Suprapubic skin (tissue), 4 donors: ENCODE data around the gene S100PBP.

Experiments
- EP300 ChIP-seq: sonication (generic); formaldehyde crosslinking; IDR thresholded peaks from one replicate; pipeline ENCODE4 v1.6.1; 2017; ENCODE audit warnings: antibody characterized with exemption
- POLR2A ChIP-seq, 2 donors: fragments of 450-650 bp; IDR thresholded peaks; one replicate each; pipeline ENCODE4 v1.6.1; 2017; ENCODE audit warnings: antibody characterized with exemption in 2 of 2, mild to moderate bottlenecking in 2 of 2, moderate library complexity in 2 of 2
- POLR2AphosphoS5 ChIP-seq, 3 donors: sonication (generic); formaldehyde crosslinking; IDR thresholded peaks; one replicate each; pipeline ENCODE4 v1.6.1; 2017; ENCODE audit warnings: antibody characterized with exemption in 3 of 3
- TF ChIP-seq, protein P1 (sequence below), 2 donors: fragments of 200-600 bp in 1 of 2; fragments of 450-650 bp in 1 of 2; sonication (generic) in 1 of 2; IDR thresholded peaks; one replicate each; pipeline ENCODE4 v1.5.1; 2016 to 2019; ENCODE audit warnings: antibody characterized with exemption in 2 of 2, mild to moderate bottlenecking in 1 of 2, moderate library complexity in 1 of 2

DNA sequence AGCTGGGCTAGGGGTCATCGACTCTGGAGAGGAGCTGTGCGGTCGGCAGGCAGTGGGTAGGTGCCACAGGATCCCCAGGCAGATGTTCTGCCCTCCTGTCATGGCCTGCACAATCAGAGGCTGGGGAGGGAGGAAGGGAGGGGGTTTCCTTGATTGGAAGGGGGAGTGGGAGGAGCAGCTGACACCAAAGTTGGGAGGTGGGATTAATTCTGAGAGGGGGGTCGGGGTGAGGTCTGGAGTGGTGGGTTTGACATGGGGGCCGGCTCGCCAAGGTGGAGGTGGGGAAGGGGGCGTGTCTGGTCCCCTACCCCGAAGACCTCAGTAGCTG, 68.2 kb downstream of the S100PBP start:
- TF ChIP-seq, protein P1, sequence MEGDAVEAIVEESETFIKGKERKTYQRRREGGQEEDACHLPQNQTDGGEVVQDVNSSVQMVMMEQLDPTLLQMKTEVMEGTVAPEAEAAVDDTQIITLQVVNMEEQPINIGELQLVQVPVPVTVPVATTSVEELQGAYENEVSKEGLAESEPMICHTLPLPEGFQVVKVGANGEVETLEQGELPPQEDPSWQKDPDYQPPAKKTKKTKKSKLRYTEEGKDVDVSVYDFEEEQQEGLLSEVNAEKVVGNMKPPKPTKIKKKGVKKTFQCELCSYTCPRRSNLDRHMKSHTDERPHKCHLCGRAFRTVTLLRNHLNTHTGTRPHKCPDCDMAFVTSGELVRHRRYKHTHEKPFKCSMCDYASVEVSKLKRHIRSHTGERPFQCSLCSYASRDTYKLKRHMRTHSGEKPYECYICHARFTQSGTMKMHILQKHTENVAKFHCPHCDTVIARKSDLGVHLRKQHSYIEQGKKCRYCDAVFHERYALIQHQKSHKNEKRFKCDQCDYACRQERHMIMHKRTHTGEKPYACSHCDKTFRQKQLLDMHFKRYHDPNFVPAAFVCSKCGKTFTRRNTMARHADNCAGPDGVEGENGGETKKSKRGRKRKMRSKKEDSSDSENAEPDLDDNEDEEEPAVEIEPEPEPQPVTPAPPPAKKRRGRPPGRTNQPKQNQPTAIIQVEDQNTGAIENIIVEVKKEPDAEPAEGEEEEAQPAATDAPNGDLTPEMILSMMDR (IDR thresholded peaks at IDR 0.05), result no peak
- TF ChIP-seq EP300 (no peak), POLR2AphosphoS5 (IDR thresholded peaks at IDR 0.05) (no peak), POLR2A (IDR thresholded peaks at IDR 0.05) (no peak)
